Neural crest cell (in vitro differentiated cells): ENCODE results near the gene LRRC2. TPM values are rescaled to one million over a fixed set of nuclear protein-coding genes. Genes with fewer than 3 reads are reported as not detected.

Experiments used
- DNase-seq: peaks from one replicate; pipeline ENCODE4 v3.0.0; 2021; ENCODE audit warnings: low read depth, mixed read lengths, low spot score
- H3K27ac Mint-ChIP-seq: one replicate; pipeline ENCODE4 v1.8.0; 2021; ENCODE audit warnings: mild to moderate bottlenecking, mixed read lengths; ENCODE audit not compliant: unreplicated experiment
- H3K27me3 Mint-ChIP-seq: 2 replicates; pipeline ENCODE4 v1.8.0; 2021; ENCODE audit warnings: low read depth, mild to moderate bottlenecking, mixed read lengths
- H3K36me3 Mint-ChIP-seq: 2 replicates; pipeline ENCODE4 v1.8.0; 2021; ENCODE audit warnings: low read depth, mild to moderate bottlenecking, mixed read lengths
- H3K4me1 Mint-ChIP-seq: 2 replicates; pipeline ENCODE4 v1.8.0; 2021; ENCODE audit warnings: mixed read lengths
- H3K4me3 Mint-ChIP-seq: one replicate; pipeline ENCODE4 v1.8.0; 2021; ENCODE audit warnings: mild to moderate bottlenecking, mixed read lengths
- H3K9me3 Mint-ChIP-seq: 2 replicates; pipeline ENCODE4 v1.8.0; 2021; ENCODE audit warnings: mixed read lengths
- CTCF ChIP-seq: fragments of 200-600 bp; sonication (generic); conservative IDR thresholded peaks from 2 replicates; pipeline ENCODE4 v1.5.0; 2021; ENCODE audit warnings: antibody characterized with exemption, mild to moderate bottlenecking
- total RNA-seq: library from RNA; stranded (reverse); gene quantifications from 2 replicates; pipeline ENCODE4 v1.2.1, GENCODE V29; 2021

LRRC2 gene
- total RNA-seq, 1 donor from 2014 or later = 0.12 TPM

- H3K27me3 Mint-ChIP-seq = peaks cover 41% of the 10 kb centered on the region
- no peak overlapping the region for H3K27ac Mint-ChIP-seq
- no peak overlapping the region for H3K4me3 Mint-ChIP-seq
- no peaks in the 10 kb centered on the region for H3K4me1 Mint-ChIP-seq
- no peak for DNase-seq
- H3K36me3 Mint-ChIP-seq = no peaks in the 10 kb centered on the region
- no peak for TF ChIP-seq CTCF
- H3K9me3 Mint-ChIP-seq = no peaks in the 10 kb centered on the region
Observed at GRCh38 chr3:46535746-46536145, 30.4 kb downstream of the LRRC2 start.

DNA sequence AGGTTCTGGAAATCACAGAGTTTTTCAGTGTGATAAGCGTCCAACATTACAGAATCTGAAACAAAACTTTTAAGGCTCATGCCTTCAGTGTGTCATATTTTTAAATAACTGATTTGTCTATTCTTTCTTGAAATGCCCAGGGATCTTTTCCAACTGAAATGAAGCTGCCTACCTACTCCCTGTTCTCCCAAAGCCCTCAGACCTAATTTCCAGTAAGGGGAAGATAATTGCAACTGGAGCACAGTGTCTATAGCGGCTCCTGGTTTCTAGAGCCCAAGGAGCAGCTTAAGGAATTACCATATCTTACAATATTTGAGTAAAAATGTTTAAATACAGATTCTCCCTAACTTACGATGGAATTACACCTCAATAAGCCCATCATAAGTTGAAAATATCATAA, 33.0 kb downstream of the LRRC2 start:
- no peak for TF ChIP-seq CTCF
- Mint-ChIP-seq H3K9me3 (no peaks in the 10 kb centered on the region), H3K36me3 (no peaks in the 10 kb centered on the region), H3K4me1 (no peaks in the 10 kb centered on the region), H3K27me3 (peaks cover 46% of the 10 kb centered on the region), H3K27ac (no peak overlapping the region), H3K4me3 (no peak overlapping the region)
- DNase-seq = no peak

GRCh38 chr3:46527239-46527638, 38.9 kb downstream of the LRRC2 start:
- Mint-ChIP-seq H3K27me3 (peaks cover 18% of the 10 kb centered on the region), H3K9me3 (no peaks in the 10 kb centered on the region), H3K4me3 (no peak overlapping the region), H3K36me3 (no peaks in the 10 kb centered on the region), H3K4me1 (no peaks in the 10 kb centered on the region), H3K27ac (no peak overlapping the region)
- no peak for DNase-seq
- TF ChIP-seq CTCF = no peak

GRCh38 chr3:46524832-46525231, 41.3 kb downstream of the LRRC2 start:
- Mint-ChIP-seq H3K4me1 (no peaks in the 10 kb centered on the region), H3K4me3 (no peak overlapping the region), H3K27me3 (peaks cover 3% of the 10 kb centered on the region), H3K27ac (no peak overlapping the region), H3K36me3 (no peaks in the 10 kb centered on the region), H3K9me3 (no peaks in the 10 kb centered on the region)
- TF ChIP-seq CTCF = no peak
- DNase-seq = no peak

- H3K4me1 Mint-ChIP-seq = no peaks in the 10 kb centered on the region
Observed at GRCh38 chr3:46524008-46524407, 42.1 kb downstream of the LRRC2 start.

More at GRCh38 chr3:46524008-46524407, 42.1 kb downstream of the LRRC2 start:
- no peak overlapping the region for H3K4me3 Mint-ChIP-seq
- H3K27me3 Mint-ChIP-seq = peaks cover 3% of the 10 kb centered on the region
- H3K27ac Mint-ChIP-seq = no peak overlapping the region
- no peaks in the 10 kb centered on the region for H3K36me3 Mint-ChIP-seq
- no peak for TF ChIP-seq CTCF
- H3K9me3 Mint-ChIP-seq = no peaks in the 10 kb centered on the region
- DNase-seq = no peak
